Natural killer cell (primary cell): ENCODE data around the gene NFX1. TPM values are rescaled to one million over a fixed set of nuclear protein-coding genes. Genes with fewer than 3 reads are reported as not detected.

Source experiments
- ATAC-seq, 3 donors: fragments of 150-1000 bp in 2 of 3; fragments of 200-7000 bp in 1 of 3; cut with Tn5 transposase; 1 replicate in 1 of 3; 2 replicates in 2 of 3; pipeline ENCODE4 v1.10.0; 2021; ENCODE audit warnings: mild to moderate bottlenecking in 2 of 3, moderate library complexity in 2 of 3
- DNase-seq, 2 donors: peaks; one replicate each; pipeline versions ENCODE4 v3.0.0 to v3.0.0-alpha.2; 2013 to 2021; ENCODE audit warnings: mixed read lengths in 1 of 2
- H3K27ac ChIP-seq: one replicate; pipeline ENCODE4 v1.5.1; 2013; ENCODE audit warnings: mild to moderate bottlenecking, low read length
- H3K27me3 ChIP-seq: one replicate; pipeline ENCODE4 v1.6.1; 2013; ENCODE audit warnings: low read length; ENCODE audit not compliant: control insufficient read depth, insufficient read depth
- H3K36me3 ChIP-seq: one replicate; pipeline ENCODE4 v1.6.1; 2013; ENCODE audit warnings: low read length; ENCODE audit not compliant: control insufficient read depth, insufficient read depth
- H3K4me1 ChIP-seq: one replicate; pipeline ENCODE4 v1.6.1; 2013; ENCODE audit warnings: low read length; ENCODE audit not compliant: control insufficient read depth, insufficient read depth
- H3K4me3 ChIP-seq: one replicate; pipeline ENCODE4 v1.5.1; 2013; ENCODE audit warnings: low read length
- H3K9me3 ChIP-seq: one replicate; pipeline ENCODE4 v1.6.1; 2013; ENCODE audit warnings: low read length; ENCODE audit not compliant: control insufficient read depth, insufficient read depth
- H3K27ac Mint-ChIP-seq, 2 donors: one replicate each; pipeline ENCODE4 v1.8.0; 2022; ENCODE audit warnings: mild to moderate bottlenecking in 2 of 2, mixed read lengths in 2 of 2, moderate library complexity in 1 of 2
- H3K27me3 Mint-ChIP-seq, 2 donors: one replicate each; pipeline ENCODE4 v1.8.0; 2022; ENCODE audit warnings: low read depth in 2 of 2, mixed read lengths in 2 of 2
- H3K36me3 Mint-ChIP-seq: one replicate; pipeline ENCODE4 v1.8.0; 2022; ENCODE audit warnings: mixed read lengths
- H3K4me1 Mint-ChIP-seq, 2 donors: one replicate each; pipeline ENCODE4 v1.8.0; 2022; ENCODE audit warnings: mixed read lengths in 2 of 2
- H3K4me3 Mint-ChIP-seq: one replicate; pipeline ENCODE4 v1.8.0; 2022; ENCODE audit warnings: mild to moderate bottlenecking, moderate library complexity, mixed read lengths
- H3K9me3 Mint-ChIP-seq, 2 donors: one replicate each; pipeline ENCODE4 v1.8.0; 2022; ENCODE audit warnings: mixed read lengths in 2 of 2
- CTCF ChIP-seq: fragments of 200-600 bp; IDR thresholded peaks from one replicate; pipeline ENCODE4 v1.8.0; 2022; ENCODE audit warnings: antibody characterized with exemption
- WGBS: methylation state at CpG from one replicate; pipeline ENCODE4 v1.1.7; 2013; ENCODE audit warnings: missing lambda C conversion rate; ENCODE audit not compliant: insufficient coverage; 5-methylcytosine and 5-hydroxymethylcytosine counted together
- intact Hi-C: fragments of 100-400 bp; cut with micrococcal nuclease; formaldehyde crosslinking; loops from one replicate; pipeline ENCODE4 v1.14.2; 2022
- total RNA-seq, 4 donors: library from RNA; stranded (reverse); fragments of 120-200 nt in 1 of 4; gene quantifications; one replicate each; pipeline versions ENCODE4 v1.2.3 to v1.2.4, GENCODE V29; 2013 to 2022

The NFX1 gene
- total RNA-seq, 3 donors from 2014 or later (not counting 1 experiment from before 2014, with no cell fraction given): 33.0 to 38.8 (median 38.5) TPM

GRCh38 chr9:33377089-33377715 is 86.9 kb downstream of the NFX1 start:
- H3K27ac ChIP-seq: no peak overlapping the region
- H3K9me3 Mint-ChIP-seq: no peaks in the 10 kb centered on the region
- no peaks in the 10 kb centered on the region for H3K27me3 Mint-ChIP-seq
- no peak overlapping the region for H3K27ac Mint-ChIP-seq
- peaks cover 8 to 9% of the 10 kb centered on the region in 2 donors for H3K4me1 Mint-ChIP-seq
- no peak overlapping the region for H3K4me3 ChIP-seq
- H3K36me3 Mint-ChIP-seq: no peaks in the 10 kb centered on the region
- H3K36me3 ChIP-seq: peaks cover 2% of the 10 kb centered on the region
- no peaks in the 10 kb centered on the region for H3K27me3 ChIP-seq
- 94% methylated on average over 12 of the region's 12 CpGs for WGBS
- DNase-seq (no peak), ATAC-seq (no peak)
- TF ChIP-seq CTCF: no peak
- intact Hi-C loops: no loop called here
- no peak overlapping the region for H3K4me3 Mint-ChIP-seq
- no peaks in the 10 kb centered on the region for H3K4me1 ChIP-seq
- no peaks in the 10 kb centered on the region for H3K9me3 ChIP-seq

- Mint-ChIP-seq H3K4me1 (peaks cover 8 to 9% of the 10 kb centered on the region in 2 donors), H3K36me3 (no peaks in the 10 kb centered on the region), H3K4me3 (no peak overlapping the region), H3K27me3 (no peaks in the 10 kb centered on the region), H3K27ac (no peak overlapping the region), H3K9me3 (no peaks in the 10 kb centered on the region)
- no peak for TF ChIP-seq CTCF
- Histone ChIP-seq H3K4me3 (no peak overlapping the region), H3K36me3 (peaks cover 1% of the 10 kb centered on the region), H3K9me3 (no peaks in the 10 kb centered on the region), H3K27me3 (no peaks in the 10 kb centered on the region), H3K27ac (no peak overlapping the region), H3K4me1 (no peaks in the 10 kb centered on the region)
- intact Hi-C loops: no loop called here
- ATAC-seq (no peak), DNase-seq (no peak)
- 92% methylated on average over 8 of the region's 9 CpGs for WGBS
These were observed 87.9 kb downstream of the NFX1 start for GRCh38 chr9:33378121-33378795.

- Histone ChIP-seq H3K27ac (no peak overlapping the region), H3K4me1 (no peaks in the 10 kb centered on the region), H3K4me3 (no peak overlapping the region), H3K27me3 (no peaks in the 10 kb centered on the region), H3K9me3 (no peaks in the 10 kb centered on the region), H3K36me3 (no peaks in the 10 kb centered on the region)
- Mint-ChIP-seq H3K27me3 (no peaks in the 10 kb centered on the region), H3K9me3 (no peaks in the 10 kb centered on the region), H3K4me1 (peaks cover 6% of the 10 kb centered on the region in 2 donors), H3K36me3 (no peaks in the 10 kb centered on the region), H3K27ac (no peak overlapping the region), H3K4me3 (no peak overlapping the region)
- DNase-seq: no peak
- intact Hi-C loops: no loop called here
- WGBS: 94% methylated on average over 14 of the region's 14 CpGs
- no peak for TF ChIP-seq CTCF
- ATAC-seq: no peak
These were observed 89.5 kb downstream of the NFX1 start for GRCh38 chr9:33379666-33380389.
